Measurements from ENCODE around the gene DUSP12. TPM values are rescaled to one million over a fixed set of nuclear protein-coding genes. Genes with fewer than 3 reads are reported as not detected.

Gene DUSP12
- total and polyA plus RNA-seq, 9 of the 15 experiments (the other 6 are each of a cell fraction or from before 2014, with no cell fraction given), result 10.4 to 81.4 (median 43.6) TPM

DNA sequence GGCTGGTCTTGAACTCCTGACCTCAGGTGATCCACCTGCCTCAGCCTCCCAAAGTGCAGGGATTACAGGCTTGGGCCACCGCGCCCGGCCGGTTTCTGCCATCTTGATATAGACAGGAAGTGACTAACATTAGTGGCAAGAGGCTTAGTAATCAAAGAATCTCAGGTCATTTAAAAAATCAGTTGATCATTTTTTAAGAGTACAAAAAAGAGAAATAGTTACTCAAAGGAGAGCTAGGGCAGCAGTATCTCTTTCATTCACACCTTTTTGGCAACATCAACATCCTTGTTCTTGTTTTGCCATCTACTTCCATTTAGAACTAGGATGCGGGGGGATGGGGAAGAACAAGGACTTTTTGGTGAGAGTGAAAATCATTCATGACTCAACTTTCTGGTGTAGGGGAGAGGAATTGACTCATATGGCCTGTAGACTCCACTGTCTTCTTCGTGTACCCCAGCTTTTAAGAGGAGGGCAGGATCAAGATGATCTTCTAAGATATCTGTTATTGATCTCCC, 19.5 kb upstream of the DUSP12 start:
- Histone ChIP-seq H3K4me1 (replicated peaks in 1 of 2; ENCODE audit: control insufficient read depth in 2 of 2, insufficient read depth in 2 of 2, low read length in 2 of 2) (peaks cover 21 to 46% of the 10 kb centered on the region in 2 experiments), H3K4me3 (no peak overlapping the region)
- TF ChIP-seq, protein P1, sequence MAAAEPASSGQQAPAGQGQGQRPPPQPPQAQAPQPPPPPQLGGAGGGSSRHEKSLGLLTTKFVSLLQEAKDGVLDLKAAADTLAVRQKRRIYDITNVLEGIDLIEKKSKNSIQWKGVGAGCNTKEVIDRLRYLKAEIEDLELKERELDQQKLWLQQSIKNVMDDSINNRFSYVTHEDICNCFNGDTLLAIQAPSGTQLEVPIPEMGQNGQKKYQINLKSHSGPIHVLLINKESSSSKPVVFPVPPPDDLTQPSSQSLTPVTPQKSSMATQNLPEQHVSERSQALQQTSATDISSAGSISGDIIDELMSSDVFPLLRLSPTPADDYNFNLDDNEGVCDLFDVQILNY (CRISPR knock-in tag; IDR thresholded peaks at IDR 0.05), result no peak
- no peak for TF ChIP-seq ZSCAN32 (CRISPR knock-in tag; IDR thresholded peaks at IDR 0.05)
- TF ChIP-seq ARID1B (IDR thresholded peaks at IDR 0.05), result peak; percentile 71
- TF ChIP-seq JUND (IDR thresholded peaks at IDR 0.05; ENCODE audit: borderline replicate concordance, low read depth, low read length), result peak; percentile 65
- peak; percentile 60; the same call in 2 of the 3 replicates for TF ChIP-seq JUND (tag; IDR thresholded peaks at IDR 0.05; ENCODE audit: borderline replicate concordance, low read depth, low read length)
- TF ChIP-seq FOSL1 (tag; conservative IDR thresholded peaks at IDR 0.05), result peak; percentile 92
- TF ChIP-seq JUN (IDR thresholded peaks at IDR 0.05; ENCODE audit: borderline replicate concordance, low read depth, low read length), result 0 out of 2 replicates have a peak, but pooled peaks have one; percentile 42
- no peak for TF ChIP-seq JUN (CRISPR knock-in tag; IDR thresholded peaks at IDR 0.05; ENCODE audit: borderline replicate concordance)
- no peak for TF ChIP-seq BCL6 (CRISPR knock-in tag; IDR thresholded peaks at IDR 0.05)
- 0 out of 2 replicates have a peak, but pooled peaks have one; percentile 29 for TF ChIP-seq KLF6 (CRISPR knock-in tag; IDR thresholded peaks at IDR 0.05; ENCODE audit: borderline replicate concordance)
- 0 out of 2 replicates have a peak, but pooled peaks have one; percentile 52 for TF ChIP-seq ETV5 (CRISPR knock-in tag; IDR thresholded peaks at IDR 0.05; ENCODE audit: low read depth)
- no peak for TF ChIP-seq SRSF7 (optimal IDR thresholded peaks at IDR 0.05; ENCODE audit: low read depth, low read length)
- TF ChIP-seq EP300 (IDR thresholded peaks at IDR 0.05; ENCODE audit: low read length), result peak; percentile 20; the same call in 1 of the 2 replicates
- no peak for TF ChIP-seq PML (IDR thresholded peaks at IDR 0.05; ENCODE audit: low read length)
- no peak for TF ChIP-seq SETDB1 (IDR thresholded peaks at IDR 0.05; ENCODE audit: low read length)
- TF ChIP-seq ZNF124 (CRISPR knock-in tag; IDR thresholded peaks at IDR 0.05), result no peak
- TF ChIP-seq, protein P2, sequence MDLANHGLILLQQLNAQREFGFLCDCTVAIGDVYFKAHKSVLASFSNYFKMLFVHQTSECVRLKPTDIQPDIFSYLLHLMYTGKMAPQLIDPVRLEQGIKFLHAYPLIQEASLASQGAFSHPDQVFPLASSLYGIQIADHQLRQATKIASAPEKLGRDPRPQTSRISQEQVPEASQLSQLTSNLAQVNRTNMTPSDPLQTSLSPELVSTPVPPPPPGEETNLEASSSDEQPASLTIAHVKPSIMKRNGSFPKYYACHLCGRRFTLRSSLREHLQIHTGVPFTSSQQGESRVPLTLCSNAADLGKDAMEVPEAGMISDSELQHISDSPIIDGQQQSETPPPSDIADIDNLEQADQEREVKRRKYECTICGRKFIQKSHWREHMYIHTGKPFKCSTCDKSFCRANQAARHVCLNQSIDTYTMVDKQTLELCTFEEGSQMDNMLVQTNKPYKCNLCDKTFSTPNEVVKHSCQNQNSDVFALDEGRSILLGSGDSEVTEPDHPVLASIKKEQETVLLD (IDR thresholded peaks at IDR 0.05), result peak; percentile 63; the same call in 1 of the 2 replicates
- TF ChIP-seq MAFK (IDR thresholded peaks at IDR 0.05; ENCODE audit: low read length), result peak; percentile 32; the same call in 1 of the 2 replicates
- TF ChIP-seq FOXK2 (conservative IDR thresholded peaks at IDR 0.05 in 1 of 2, IDR thresholded peaks at IDR 0.05 in 1 of 2; ENCODE audit: low read depth in 2 of 2), result 0 out of 4 replicates have a peak, but pooled peaks of 1 of the 2 experiments have one; percentile 28
- TF ChIP-seq ZNF217 (CRISPR knock-in tag; IDR thresholded peaks at IDR 0.05), result no peak
- TF ChIP-seq SMARCC2 (IDR thresholded peaks at IDR 0.05; ENCODE audit: low read depth), result peak; percentile 59; the same call in 1 of the 2 replicates
- TF ChIP-seq ZFP36 (IDR thresholded peaks at IDR 0.05; ENCODE audit: low read depth, low read length, partially characterized antibody), result no peak
- peak; percentile 35; the same call in 1 of the 2 replicates for TF ChIP-seq GABPA (tag; conservative IDR thresholded peaks at IDR 0.05; ENCODE audit: low read depth)

More for the DNA sequence above, 19.5 kb upstream of the DUSP12 start:
- no peaks in the 10 kb centered on the region for H3K36me3 ChIP-seq (ENCODE audit: control insufficient read depth, insufficient read depth, low read length)
- intact Hi-C loops (cut with micrococcal nuclease) (no loop called here), in situ Hi-C loops (cut with MboI) (no loop called here)
- CTCF ChIA-PET (ENCODE audit: low intra/inter-chr PET ratio), result no interaction called here
- peak overlapping the region; percentile 41; the same call in 2 of the 3 replicates for H3K27ac ChIP-seq (ENCODE audit: extremely low read depth, low read depth, low read length)
- H3K27me3 ChIP-seq (ENCODE audit: control insufficient read depth in 2 of 2, insufficient read depth in 2 of 2, low read length in 2 of 2), result no peaks in the 10 kb centered on the region
- H3K9me1 ChIP-seq (ENCODE audit: control insufficient read depth, insufficient read depth, low read length), result no peaks in the 10 kb centered on the region
- WGBS (ENCODE audit: insufficient coverage, low coverage, missing lambda C conversion rate), result 5% methylated on average over 6 of the region's 6 CpGs
- peak overlapping the region; percentile 47; the same call in 1 of the 2 replicates for H2AFZ ChIP-seq (ENCODE audit: low read depth, low read length)
- H3K79me2 ChIP-seq (ENCODE audit: control insufficient read depth, insufficient read depth, low read length), result peaks cover 24% of the 10 kb centered on the region
- no peak for FAIRE-seq
- no TSS peak for BruUV-seq (replicated peaks)
- no peaks in the 10 kb centered on the region for H3K9me3 ChIP-seq (replicated peaks; ENCODE audit: control insufficient read depth, insufficient read depth, low read depth, low read length)
- H3K4me2 ChIP-seq (ENCODE audit: insufficient read depth, low read length), result no peak overlapping the region; the same call in 1 of the 2 replicates
- ATAC-seq, result no peak
- POLR2A ChIA-PET, result interaction anchor here (1.4 kb wide), 1 partner anchor 14 kb away, joined by 3 read pairs; no protein-coding TSS in a partner anchor
- H3K9ac ChIP-seq (ENCODE audit: insufficient read depth in 1 of 2, low read depth in 2 of 2, low read length in 2 of 2), result no peak overlapping the region
- peak in 3 of 4 experiments; percentile 26 to 63 (median 50) for DNase-seq (ENCODE audit: extremely low read depth in 1 of 4, low spot score in 3 of 4)
- no peaks in the 10 kb centered on the region for H4K20me1 ChIP-seq (replicated peaks; ENCODE audit: control insufficient read depth, insufficient read depth, low read length)
